BLaER1 (cell line): ENCODE results near the gene STOML3.
"Not testable (repeated sequence)": the region's sequence is repeated elsewhere in the genome, so short reads cannot be mapped to it uniquely, and the experiment has no call there.

ENCODE experiments used
- H3K27ac ChIP-seq: shearing (Covaris generic); formaldehyde crosslinking; 2 replicates; pipeline ENCODE4 v1.8.1; 2022
- H3K27me3 ChIP-seq: shearing (Covaris generic); formaldehyde crosslinking; 2 replicates; pipeline ENCODE4 v1.8.1; 2022
- H3K36me3 ChIP-seq: shearing (Covaris generic); formaldehyde crosslinking; 2 replicates; pipeline ENCODE4 v1.8.1; 2022
- H3K4me1 ChIP-seq: shearing (Covaris generic); formaldehyde crosslinking; 2 replicates; pipeline ENCODE4 v1.8.1; 2022
- H3K4me2 ChIP-seq: shearing (Covaris generic); formaldehyde crosslinking; 2 replicates; pipeline ENCODE4 v1.8.1; 2022
- H3K4me3 ChIP-seq: shearing (Covaris generic); formaldehyde crosslinking; 2 replicates; pipeline ENCODE4 v1.8.1; 2022
- H3K9ac ChIP-seq: shearing (Covaris generic); formaldehyde crosslinking; 2 replicates; pipeline ENCODE4 v1.8.1; 2022
- H3K9me3 ChIP-seq: shearing (Covaris generic); formaldehyde crosslinking; 2 replicates; pipeline ENCODE4 v1.8.1; 2022
- H4K20me1 ChIP-seq: shearing (Covaris generic); formaldehyde crosslinking; 2 replicates; pipeline ENCODE4 v1.8.1; 2022
- Cebpa-rat ChIP-seq: shearing (Covaris generic); IDR thresholded peaks from 2 replicates; pipeline ENCODE4 v1.8.1; 2022

The STOML3 gene

DNA sequence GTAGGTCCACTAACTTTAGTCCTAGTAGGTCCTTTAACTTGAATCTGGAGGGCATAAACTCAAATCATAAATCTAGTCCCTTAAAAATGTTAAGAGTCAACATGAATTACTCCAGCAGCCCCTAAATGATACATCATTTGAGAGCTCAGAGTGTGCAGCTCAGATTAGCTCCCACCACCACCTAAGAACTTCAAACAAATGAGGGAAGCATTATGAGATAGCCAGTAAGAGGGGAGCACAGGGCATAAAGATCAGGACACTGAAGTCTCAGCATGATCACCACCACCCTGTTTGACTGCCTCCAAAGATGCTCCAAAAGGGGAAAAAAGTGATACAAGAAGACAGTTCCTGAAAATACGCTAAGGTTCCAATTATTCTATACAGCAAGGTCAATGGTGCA lies 41.5 kb upstream of the STOML3 start:
- TF ChIP-seq Cebpa-rat, result no peak
- no peaks in the 10 kb centered on the region for H3K9me3 ChIP-seq
- H3K4me2 ChIP-seq, result no peak overlapping the region
- H3K36me3 ChIP-seq, result peaks cover 53% of the 10 kb centered on the region
- H3K4me1 ChIP-seq, result peaks cover 22% of the 10 kb centered on the region
- peaks cover 88% of the 10 kb centered on the region for H4K20me1 ChIP-seq
- no peak overlapping the region for H3K27ac ChIP-seq
- H3K9ac ChIP-seq, result no peak overlapping the region
- H3K27me3 ChIP-seq, result no peaks in the 10 kb centered on the region
- no peak overlapping the region for H3K4me3 ChIP-seq

DNA sequence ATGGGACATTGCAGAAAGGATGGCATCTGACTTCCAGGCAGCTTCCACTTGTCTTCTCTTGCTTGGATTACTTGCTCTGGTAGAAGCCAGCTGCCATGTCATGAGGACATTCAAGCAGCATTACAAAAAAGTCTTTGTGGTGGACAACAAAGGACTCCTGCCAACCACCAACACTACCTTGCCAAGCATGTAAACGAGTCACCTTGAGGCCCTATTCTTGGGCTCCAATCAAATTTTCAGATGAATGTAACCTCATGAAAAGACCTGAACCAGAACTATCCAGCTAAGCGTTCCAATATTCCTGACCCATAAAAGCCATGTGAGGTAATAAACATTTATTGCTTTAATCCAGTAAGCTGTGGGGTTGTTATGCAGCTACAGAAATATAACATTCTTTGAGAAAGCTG lies 34.8 kb upstream of the STOML3 start:
- H3K4me2 ChIP-seq, result no peak overlapping the region
- H3K36me3 ChIP-seq, result peaks cover 86% of the 10 kb centered on the region
- H3K27ac ChIP-seq, result no peak overlapping the region
- H3K9me3 ChIP-seq, result no peaks in the 10 kb centered on the region
- no peaks in the 10 kb centered on the region for H3K4me1 ChIP-seq
- H4K20me1 ChIP-seq, result peaks cover 30% of the 10 kb centered on the region
- H3K4me3 ChIP-seq, result no peak overlapping the region
- H3K27me3 ChIP-seq, result no peaks in the 10 kb centered on the region
- no peak for TF ChIP-seq Cebpa-rat
- H3K9ac ChIP-seq, result no peak overlapping the region

DNA sequence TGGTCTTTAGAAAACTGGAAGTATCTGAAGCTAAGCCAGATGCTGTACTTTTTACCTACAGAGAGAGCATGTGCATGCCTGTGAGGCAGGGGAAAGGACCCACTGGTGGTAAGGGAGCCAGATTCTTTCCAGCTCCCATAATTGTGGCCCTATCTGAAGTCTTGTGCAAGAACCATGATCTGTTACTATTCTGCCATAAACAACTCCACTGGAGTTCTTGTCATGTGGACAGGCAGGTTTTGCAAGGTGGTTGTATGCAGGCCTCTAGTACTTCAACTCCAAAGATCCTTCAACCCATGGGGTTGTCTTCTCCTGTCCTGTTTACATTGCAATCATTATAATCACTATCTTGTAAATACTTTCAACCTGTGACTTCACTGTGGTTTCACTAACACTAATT lies 33.1 kb upstream of the STOML3 start:
- H4K20me1 ChIP-seq, result peaks cover 20% of the 10 kb centered on the region; the same call in 1 of the 2 replicates
- no peak overlapping the region for H3K4me3 ChIP-seq
- H3K4me1 ChIP-seq, result no peaks in the 10 kb centered on the region
- peaks cover 87% of the 10 kb centered on the region for H3K36me3 ChIP-seq
- H3K4me2 ChIP-seq, result no peak overlapping the region
- H3K27me3 ChIP-seq, result no peaks in the 10 kb centered on the region
- TF ChIP-seq Cebpa-rat, result no peak
- H3K9me3 ChIP-seq, result no peaks in the 10 kb centered on the region
- H3K9ac ChIP-seq, result no peak overlapping the region
- H3K27ac ChIP-seq, result no peak overlapping the region

DNA sequence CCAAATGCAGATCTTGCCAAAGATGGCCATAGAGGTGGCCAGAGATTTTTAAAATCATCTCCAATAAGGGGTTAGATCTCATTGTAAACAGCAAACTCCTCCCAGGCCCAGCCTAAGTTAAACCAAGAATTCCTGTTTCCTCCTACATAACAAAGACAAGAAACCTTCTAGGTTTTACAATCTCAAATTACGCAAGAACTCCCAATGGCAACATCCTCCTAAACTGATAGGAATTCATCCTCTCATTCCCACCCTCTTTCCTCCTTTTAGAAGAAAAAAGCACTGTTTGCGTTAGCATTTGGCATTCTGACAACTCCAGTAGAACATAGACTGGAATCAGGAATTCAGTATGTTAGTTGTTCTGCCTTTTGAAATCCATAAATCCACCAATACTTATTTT lies 32.7 kb upstream of the STOML3 start:
- Histone ChIP-seq H3K27ac (no peak overlapping the region), H3K4me3 (no peak overlapping the region), H3K4me1 (no peaks in the 10 kb centered on the region), H3K4me2 (no peak overlapping the region), H3K36me3 (peaks cover 83% of the 10 kb centered on the region), H4K20me1 (peaks cover 23% of the 10 kb centered on the region; the same call in 1 of the 2 replicates), H3K9ac (no peak overlapping the region), H3K9me3 (no peaks in the 10 kb centered on the region), H3K27me3 (no peaks in the 10 kb centered on the region)
- no peak for TF ChIP-seq Cebpa-rat

DNA sequence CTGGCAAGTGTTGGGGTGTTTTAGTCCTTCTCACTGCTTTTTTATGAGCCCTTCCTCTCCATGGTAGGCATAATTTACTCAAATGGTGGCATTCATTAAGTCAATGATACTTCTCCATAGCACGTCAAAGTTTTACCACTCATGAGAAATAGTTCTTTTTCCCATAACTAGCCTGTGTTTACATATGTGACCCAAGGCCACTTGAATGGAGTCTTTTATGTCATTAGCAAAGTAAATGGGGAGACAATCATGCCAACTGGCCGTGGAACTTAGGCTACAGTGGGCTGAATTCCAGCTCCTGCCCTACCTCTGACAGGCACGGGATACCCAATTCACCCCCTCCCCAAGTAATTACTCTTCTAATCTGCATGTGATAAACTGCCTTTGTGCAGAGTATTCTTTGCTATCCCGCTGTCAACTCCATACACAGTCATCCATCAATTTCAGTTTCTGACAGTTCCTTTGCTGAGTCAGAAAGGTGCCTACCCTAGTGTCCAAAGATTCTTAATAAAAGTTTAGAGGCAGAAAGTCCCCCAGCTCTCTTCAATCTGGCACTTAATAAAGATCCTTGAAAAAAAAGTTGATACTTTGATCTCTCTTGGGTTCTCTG lies 30.3 kb upstream of the STOML3 start:
- Histone ChIP-seq H3K27ac (no peak overlapping the region), H3K36me3 (peaks cover 80% of the 10 kb centered on the region), H3K4me2 (no peak overlapping the region), H3K4me3 (no peak overlapping the region), H3K27me3 (no peaks in the 10 kb centered on the region), H3K9ac (no peak overlapping the region), H3K4me1 (no peaks in the 10 kb centered on the region), H3K9me3 (no peaks in the 10 kb centered on the region), H4K20me1 (peaks cover 29% of the 10 kb centered on the region)
- no peak for TF ChIP-seq Cebpa-rat

DNA sequence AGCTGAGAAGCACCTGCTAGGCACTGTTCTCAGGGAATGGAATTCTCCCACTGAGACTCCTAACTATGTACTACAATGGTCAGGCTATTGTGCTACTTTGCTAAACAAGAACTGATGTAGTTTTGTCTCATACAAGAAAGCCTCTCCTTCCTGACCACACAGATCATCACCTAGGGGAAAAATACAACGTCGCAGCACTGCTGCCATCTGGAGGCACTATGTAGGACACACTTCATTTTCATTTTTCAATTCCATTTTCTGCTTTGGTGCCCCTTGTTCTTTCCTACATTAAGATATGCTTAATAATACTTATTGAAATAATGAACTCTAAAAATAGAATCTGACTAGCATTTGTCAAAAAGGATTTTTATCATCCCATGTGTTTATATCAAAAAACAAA lies 26.2 kb upstream of the STOML3 start:
- Histone ChIP-seq H4K20me1 (peaks cover 29% of the 10 kb centered on the region), H3K27me3 (no peaks in the 10 kb centered on the region), H3K9me3 (no peaks in the 10 kb centered on the region), H3K27ac (no peak overlapping the region), H3K4me3 (no peak overlapping the region), H3K4me1 (no peaks in the 10 kb centered on the region), H3K36me3 (peaks cover 81% of the 10 kb centered on the region), H3K9ac (no peak overlapping the region), H3K4me2 (no peak overlapping the region)
- TF ChIP-seq Cebpa-rat, result no peak

DNA sequence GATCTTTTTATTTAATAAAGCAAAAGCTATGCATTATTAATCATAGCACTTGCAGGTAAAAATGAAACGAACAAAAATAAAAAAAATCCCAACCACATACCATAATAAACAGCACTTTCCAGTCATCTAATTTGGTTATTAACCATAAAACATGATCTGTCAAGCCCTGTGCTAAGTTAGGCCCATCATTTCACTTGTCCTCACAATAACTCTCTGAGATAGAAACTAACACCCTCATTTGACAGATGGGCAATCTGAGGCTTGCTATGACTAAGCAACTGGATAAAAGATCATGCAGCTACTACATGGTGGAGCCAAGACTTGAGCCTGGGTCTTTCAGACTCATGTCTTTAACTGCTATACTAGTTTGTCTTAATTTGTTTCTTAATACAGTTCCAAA lies 25.5 kb upstream of the STOML3 start:
- no peak overlapping the region for H3K27ac ChIP-seq
- H3K27me3 ChIP-seq, result no peaks in the 10 kb centered on the region
- no peaks in the 10 kb centered on the region for H3K4me1 ChIP-seq
- no peak overlapping the region for H3K4me2 ChIP-seq
- H3K9ac ChIP-seq, result no peak overlapping the region
- H4K20me1 ChIP-seq, result peaks cover 29% of the 10 kb centered on the region
- no peak for TF ChIP-seq Cebpa-rat
- H3K9me3 ChIP-seq, result no peaks in the 10 kb centered on the region
- no peak overlapping the region for H3K4me3 ChIP-seq
- peaks cover 81% of the 10 kb centered on the region for H3K36me3 ChIP-seq

DNA sequence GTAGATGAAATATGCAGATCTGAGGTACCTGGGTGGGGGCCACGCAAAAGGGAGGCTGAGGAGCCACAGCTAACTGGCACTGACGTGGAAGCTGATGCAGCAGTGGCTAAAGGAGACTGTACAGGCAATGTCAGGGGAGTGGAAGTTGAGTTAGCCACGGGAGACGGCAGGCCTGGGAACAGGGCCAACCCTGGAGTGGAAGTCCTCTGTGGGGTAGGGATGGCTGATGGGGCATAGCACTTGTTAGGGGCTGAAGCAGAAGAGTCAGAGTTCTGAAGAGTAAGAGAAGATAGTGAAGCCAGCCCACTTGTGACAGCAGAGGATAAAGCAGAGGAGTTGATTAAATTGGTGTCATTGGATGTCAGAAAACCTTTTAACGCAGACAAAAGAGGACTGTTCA lies 22.8 kb upstream of the STOML3 start:
- no peak overlapping the region for H3K4me3 ChIP-seq
- peaks cover 90% of the 10 kb centered on the region for H3K36me3 ChIP-seq
- no peak overlapping the region for H3K4me2 ChIP-seq

DNA sequence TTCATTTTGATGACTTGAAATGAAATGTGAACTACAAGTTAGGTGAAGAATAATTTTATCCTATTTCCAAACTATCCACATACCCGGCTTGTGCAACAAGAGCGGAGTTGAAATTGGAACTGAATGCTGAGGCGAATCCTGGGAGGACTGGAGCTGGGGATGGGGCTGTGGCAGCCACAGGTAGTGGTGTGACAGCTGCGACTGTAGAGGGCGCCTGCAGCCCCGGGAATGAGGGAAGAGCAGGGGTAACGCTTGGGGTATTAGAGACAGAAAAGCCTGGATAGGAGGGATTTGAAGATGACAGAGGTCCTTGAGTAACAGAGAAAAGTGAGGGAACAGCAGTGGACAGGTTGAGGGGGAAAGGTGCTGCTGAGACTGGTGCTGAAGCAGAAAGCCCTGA lies 22.0 kb upstream of the STOML3 start:
- Histone ChIP-seq H3K4me1 (no peaks in the 10 kb centered on the region), H3K27me3 (no peaks in the 10 kb centered on the region), H3K9me3 (no peaks in the 10 kb centered on the region; the same call in 1 of the 2 replicates), H3K4me3 (no peak overlapping the region), H3K9ac (no peak overlapping the region), H3K36me3 (peaks cover 93% of the 10 kb centered on the region), H4K20me1 (peaks cover 11% of the 10 kb centered on the region), H3K4me2 (no peak overlapping the region), H3K27ac (no peak overlapping the region)
- TF ChIP-seq Cebpa-rat, result no peak

More for the DNA sequence above, 22.8 kb upstream of the STOML3 start:
- Histone ChIP-seq H3K9ac (no peak overlapping the region), H3K9me3 (no peaks in the 10 kb centered on the region), H3K4me1 (no peaks in the 10 kb centered on the region), H3K27ac (no peak overlapping the region), H3K27me3 (no peaks in the 10 kb centered on the region), H4K20me1 (peaks cover 20% of the 10 kb centered on the region)
- no peak for TF ChIP-seq Cebpa-rat

DNA sequence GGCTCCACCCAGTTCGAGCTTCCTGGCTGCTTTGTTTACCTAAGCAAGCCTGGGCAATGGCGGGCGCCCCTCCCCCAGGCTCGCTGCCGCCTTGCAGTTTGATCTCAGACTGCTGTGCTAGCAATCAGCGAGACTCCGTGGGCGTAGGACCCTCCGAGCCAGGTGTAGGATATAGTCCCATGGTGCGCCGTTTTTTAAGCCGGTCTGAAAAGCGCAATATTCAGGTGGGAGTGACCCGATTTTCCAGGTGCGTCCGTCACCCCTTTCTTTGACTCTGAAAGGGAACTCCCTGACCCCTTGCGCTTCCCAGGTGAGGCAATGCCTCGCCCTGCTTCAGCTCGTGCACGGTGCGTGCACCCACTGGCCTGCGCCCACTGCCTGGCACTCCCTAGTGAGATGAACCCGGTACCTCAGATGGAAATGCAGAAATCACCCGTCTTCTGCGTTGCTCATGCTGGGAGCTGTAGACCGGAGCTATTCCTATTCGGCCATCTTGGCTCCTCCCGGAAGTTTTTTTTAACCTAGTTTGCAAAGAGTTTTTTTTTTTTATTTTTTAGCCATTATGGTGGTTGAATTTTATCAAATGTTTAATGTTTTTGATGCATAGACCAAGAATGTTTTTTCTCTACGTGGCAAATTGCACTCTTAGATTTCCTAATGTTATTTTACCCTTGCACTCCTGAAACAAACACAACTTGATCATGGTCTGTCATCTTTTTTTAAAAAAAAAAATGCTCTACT lies 15.9 kb upstream of the STOML3 start:
- not testable (repeated sequence) for H3K27me3 ChIP-seq, H3K9me3 ChIP-seq, H3K27ac ChIP-seq, H3K4me3 ChIP-seq, H3K4me2 ChIP-seq, H3K4me1 ChIP-seq, H3K9ac ChIP-seq, H4K20me1 ChIP-seq
- H3K36me3 ChIP-seq, result peaks cover 41% of the 10 kb centered on the region
